T-helper 22 cell (primary cell): ENCODE results near the gene TMEM236.

Experiments used
- DNase-seq: peaks from one replicate; pipeline ENCODE4 v3.0.0-alpha.2; 2020; ENCODE audit warnings: low read depth

The TMEM236 gene

GRCh38 chr10:17820943-17821342, 68.9 kb downstream of the TMEM236 start:
- DNase-seq: no peak

- DNase-seq: no peak
Observed at GRCh38 chr10:17821893-17822292, 69.9 kb downstream of the TMEM236 start.

- DNase-seq: no peak
Observed at GRCh38 chr10:17831341-17831740, 79.3 kb downstream of the TMEM236 start.

GRCh38 chr10:17831896-17832295, 79.9 kb downstream of the TMEM236 start:
- DNase-seq: no peak

- DNase-seq: no peak
Observed at GRCh38 chr10:17833656-17834055, 81.7 kb downstream of the TMEM236 start.

- no peak for DNase-seq
Observed at GRCh38 chr10:17835688-17836087, 83.7 kb downstream of the TMEM236 start.

GRCh38 chr10:17836942-17837341, 84.9 kb downstream of the TMEM236 start:
- no peak for DNase-seq

- DNase-seq: no peak
Observed at GRCh38 chr10:17838080-17838648, 86.2 kb downstream of the TMEM236 start.

GRCh38 chr10:17841050-17841449, 89.0 kb downstream of the TMEM236 start:
- no peak for DNase-seq

- DNase-seq: no peak
Observed at GRCh38 chr10:17842641-17843040, 90.6 kb downstream of the TMEM236 start.

GRCh38 chr10:17847585-17848296, 95.7 kb downstream of the TMEM236 start:
- DNase-seq: no peak

- DNase-seq: no peak
Observed at GRCh38 chr10:17848646-17849045, 96.6 kb downstream of the TMEM236 start.
